Astrocyte of the cerebellum (primary cell): Measurements from ENCODE around the gene ITPR2.
"Not testable (repeated sequence)": the region's sequence is repeated elsewhere in the genome, so short reads cannot be mapped to it uniquely, and the experiment has no call there.

Experiments used
- DNase-seq: peaks from one replicate; pipeline ENCODE4 v3.0.0-alpha.2; 2011; ENCODE audit warnings: low read depth
- H3K4me3 ChIP-seq: 2 replicates; pipeline ENCODE4 v1.5.1; 2011; ENCODE audit warnings: mild to moderate bottlenecking, low read depth, low read length, moderate library complexity
- CTCF ChIP-seq: IDR thresholded peaks from 2 replicates; pipeline ENCODE4 v1.5.1; 2012; ENCODE audit warnings: low read length, low read depth, moderate library complexity, mild to moderate bottlenecking; ENCODE audit errors: missing control alignments
- in situ Hi-C: cut with HindIII; loops from 2 replicates; pipeline ENCODE4 v1.10.0; 2017; ENCODE audit warnings: low sequenced_read_pairs

The ITPR2 gene

GRCh38 chr12:26870491-26871419 lies 37.8 kb upstream of the ITPR2 start:
- H3K4me3 ChIP-seq, result no peak overlapping the region
- in situ Hi-C loops, result no loop called here
- no peak for DNase-seq
- no peak for TF ChIP-seq CTCF

- TF ChIP-seq CTCF, result no peak
- H3K4me3 ChIP-seq, result no peak overlapping the region
These were observed 37.0 kb upstream of the ITPR2 start for GRCh38 chr12:26869908-26870459.

GRCh38 chr12:26869104-26869494 lies 36.1 kb upstream of the ITPR2 start:
- DNase-seq, result no peak
- TF ChIP-seq CTCF, result no peak
- in situ Hi-C loops, result no loop called here
- H3K4me3 ChIP-seq, result no peak overlapping the region

More at GRCh38 chr12:26869908-26870459, 37.0 kb upstream of the ITPR2 start:
- in situ Hi-C loops, result no loop called here
- DNase-seq, result no peak

- TF ChIP-seq CTCF, result no peak
- in situ Hi-C loops, result no loop called here
- DNase-seq, result no peak
- no peak overlapping the region for H3K4me3 ChIP-seq
These were observed 35.6 kb upstream of the ITPR2 start for GRCh38 chr12:26868447-26869103.

- no peak overlapping the region for H3K4me3 ChIP-seq
- TF ChIP-seq CTCF, result no peak
- no peak for DNase-seq
- in situ Hi-C loops, result no loop called here
These were observed 34.1 kb upstream of the ITPR2 start for GRCh38 chr12:26867080-26867479.

DNA sequence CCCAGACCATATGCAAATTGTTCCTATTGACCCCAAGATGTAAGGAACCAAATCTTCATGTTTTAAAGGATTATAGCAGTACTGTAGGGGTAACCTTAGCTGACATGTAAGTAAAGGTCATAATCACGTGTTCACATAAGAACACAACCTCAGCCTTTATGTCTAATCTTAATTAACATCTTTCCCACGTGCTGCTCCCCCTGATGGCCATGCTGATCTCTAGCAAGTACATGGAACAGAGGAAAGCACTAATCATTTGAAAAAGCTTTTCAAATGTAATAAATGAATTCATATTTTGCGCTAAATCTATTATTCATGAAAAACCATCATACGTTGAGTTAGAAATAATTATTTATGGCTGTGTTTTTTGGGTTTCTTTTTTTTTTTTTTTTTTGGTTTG lies 30.5 kb upstream of the ITPR2 start:
- peak; percentile 43 for TF ChIP-seq CTCF
- in situ Hi-C loops, result no loop called here
- H3K4me3 ChIP-seq, result no peak overlapping the region
- no peak for DNase-seq

DNA sequence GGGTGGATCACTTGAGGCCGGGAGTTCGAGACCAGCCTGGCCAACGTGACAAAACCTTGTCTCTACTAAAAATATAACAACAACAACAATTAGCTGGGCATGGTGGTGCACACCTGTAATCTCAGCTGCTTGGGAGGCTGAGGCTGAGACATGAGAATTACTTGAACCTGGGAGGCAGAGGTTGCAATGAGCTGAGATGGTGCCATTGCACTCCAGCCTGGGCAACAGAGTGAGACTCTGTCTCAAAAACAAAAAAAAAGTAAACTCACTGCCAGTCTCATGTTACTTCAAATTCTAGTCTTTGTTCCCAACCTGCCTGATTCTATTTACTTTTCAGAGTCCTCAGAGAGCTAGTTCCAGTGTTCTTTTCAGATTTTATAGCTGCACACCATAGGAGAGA lies 29.8 kb upstream of the ITPR2 start:
- H3K4me3 ChIP-seq, in situ Hi-C loops, DNase-seq: not testable (repeated sequence)
